GM18861 (cell line): ENCODE data around the gene COL5A1.

Experiments used
- ATAC-seq: cut with Tn5 transposase; IDR thresholded peaks from one replicate; pipeline ENCODE4 v1.9.1; 2021; ENCODE audit not compliant: unreplicated experiment

COL5A1 gene

DNA sequence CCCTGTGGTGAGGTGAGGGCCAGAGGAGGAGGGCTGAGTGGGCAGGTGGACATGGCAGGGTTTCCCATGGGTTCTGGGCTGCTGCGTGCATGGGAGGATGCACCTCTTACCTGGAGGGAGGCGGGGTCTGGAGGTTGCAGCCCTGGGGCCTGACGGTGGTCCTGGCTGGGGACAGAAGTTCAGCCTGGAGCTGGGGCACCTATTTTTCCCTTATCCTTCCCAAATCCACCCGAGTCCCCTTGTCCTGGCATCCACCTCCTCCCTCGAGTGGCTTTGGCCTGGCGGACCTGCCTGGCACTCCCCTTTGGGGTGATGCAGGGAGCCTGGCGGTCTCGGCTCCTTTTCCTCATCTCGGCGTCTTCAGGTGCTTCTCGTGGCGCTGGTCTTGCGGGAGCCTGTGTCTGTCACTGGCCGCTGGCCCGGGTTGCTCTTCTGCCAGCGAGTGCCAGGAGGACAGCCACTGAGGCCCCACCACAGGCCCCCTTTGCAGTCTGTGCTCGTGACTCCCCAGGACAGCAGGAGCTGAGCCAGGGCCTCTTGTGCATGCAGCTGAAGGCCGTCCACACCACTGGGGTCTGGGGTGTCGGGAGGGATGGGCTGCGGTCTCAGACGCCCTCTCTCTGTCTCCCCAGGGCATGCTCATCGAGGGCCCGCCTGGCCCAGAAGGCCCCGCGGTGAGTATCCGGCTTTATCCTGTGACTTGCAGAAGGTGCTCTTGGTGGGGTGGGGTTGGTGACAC, 96.4 kb downstream of the COL5A1 start:
- ATAC-seq: no peak

DNA sequence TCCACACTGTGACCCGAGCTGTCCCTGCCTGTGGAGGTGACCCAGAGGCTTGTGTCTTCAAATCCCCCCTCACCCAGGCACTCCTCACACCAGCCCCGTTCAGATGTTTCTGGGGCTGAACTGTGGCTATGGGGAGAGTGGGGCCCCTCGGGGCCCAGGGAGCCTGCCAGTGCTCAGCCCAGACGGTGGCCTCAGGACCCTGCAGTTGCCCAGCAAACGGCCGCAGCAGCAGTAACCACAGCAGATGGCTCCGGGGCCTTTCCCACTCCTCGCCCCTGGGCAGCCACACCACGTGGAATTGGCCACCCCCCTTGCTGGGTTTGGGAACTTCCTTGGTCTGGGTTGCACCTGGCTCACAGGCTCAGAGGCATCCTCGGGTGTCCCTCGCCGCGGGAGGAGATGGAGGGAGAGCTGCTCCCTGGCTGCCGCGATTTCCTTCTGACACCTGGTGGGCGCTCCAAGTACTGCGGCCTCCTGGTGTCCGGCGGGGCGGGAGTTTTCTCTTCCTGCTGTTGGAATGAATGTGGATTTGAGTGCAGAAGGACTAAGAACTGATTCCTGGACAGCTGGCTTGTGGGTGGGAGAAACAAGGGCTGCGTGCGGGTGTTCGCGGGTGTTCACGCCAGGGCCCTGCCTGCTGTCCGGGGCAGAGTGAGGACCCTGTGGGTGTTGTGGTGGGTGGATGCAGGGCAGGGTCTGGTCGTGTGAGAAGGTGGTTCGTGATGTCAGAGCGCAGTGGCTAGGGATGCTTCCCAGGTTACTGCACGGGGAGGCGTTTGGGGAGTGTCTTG, 97.5 kb downstream of the COL5A1 start:
- no peak for ATAC-seq

DNA sequence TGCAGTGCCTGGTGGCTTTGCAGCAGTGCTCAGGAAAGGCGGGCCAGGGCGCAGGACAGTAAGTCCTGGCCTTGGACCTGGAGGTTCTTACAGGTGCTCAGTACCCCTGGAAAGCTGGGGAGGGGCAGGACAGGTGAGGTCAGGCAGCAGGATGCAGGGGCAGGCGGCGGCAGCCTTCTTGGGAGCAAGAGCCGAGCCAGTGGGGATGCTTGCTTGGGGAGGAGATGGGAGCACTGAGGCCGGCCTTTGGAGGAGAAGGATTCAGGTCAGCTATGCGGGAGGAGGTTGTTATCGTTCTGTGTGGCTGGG, 98.0 kb downstream of the COL5A1 start:
- no peak for ATAC-seq

DNA sequence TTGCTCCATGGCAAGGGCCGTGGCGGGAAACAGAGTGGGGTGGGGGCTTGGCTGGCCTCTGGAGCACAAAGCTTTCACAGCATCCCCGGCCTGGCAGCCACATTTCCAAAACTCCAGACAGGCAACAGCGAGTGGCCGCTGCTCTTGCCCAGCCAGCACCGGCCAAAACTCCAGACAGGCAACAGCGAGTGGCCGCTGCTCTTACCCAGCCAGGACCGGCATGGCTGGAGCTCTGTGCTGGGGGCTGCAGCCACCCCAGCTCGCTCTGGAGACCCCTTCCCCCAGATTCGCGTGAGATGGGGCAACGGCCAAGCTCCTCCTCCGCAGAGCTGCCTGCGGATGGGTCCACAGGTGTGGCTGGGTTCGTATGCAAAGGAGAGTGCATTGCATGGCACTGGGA, 98.5 kb downstream of the COL5A1 start:
- no peak for ATAC-seq

DNA sequence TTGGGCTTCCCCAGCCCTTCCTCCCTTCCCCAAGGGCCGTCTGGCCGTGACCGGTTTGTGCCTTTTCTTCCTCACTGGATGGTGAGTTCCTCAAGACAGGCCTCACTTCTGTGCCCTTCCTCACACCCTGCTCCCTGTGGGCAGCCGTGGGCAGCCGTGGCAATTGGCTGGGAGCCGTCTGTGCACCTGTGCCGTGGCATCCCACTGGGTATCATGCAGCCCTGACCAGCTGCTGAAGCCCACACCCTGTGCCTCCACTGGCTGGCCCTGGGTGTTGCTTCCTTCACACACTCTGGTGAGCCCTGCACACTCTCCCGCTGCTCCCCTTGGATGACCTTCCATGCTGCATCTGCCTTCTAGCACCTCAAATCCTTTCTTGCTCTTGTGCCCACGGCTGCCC, 100.2 kb downstream of the COL5A1 start:
- ATAC-seq: no peak

DNA sequence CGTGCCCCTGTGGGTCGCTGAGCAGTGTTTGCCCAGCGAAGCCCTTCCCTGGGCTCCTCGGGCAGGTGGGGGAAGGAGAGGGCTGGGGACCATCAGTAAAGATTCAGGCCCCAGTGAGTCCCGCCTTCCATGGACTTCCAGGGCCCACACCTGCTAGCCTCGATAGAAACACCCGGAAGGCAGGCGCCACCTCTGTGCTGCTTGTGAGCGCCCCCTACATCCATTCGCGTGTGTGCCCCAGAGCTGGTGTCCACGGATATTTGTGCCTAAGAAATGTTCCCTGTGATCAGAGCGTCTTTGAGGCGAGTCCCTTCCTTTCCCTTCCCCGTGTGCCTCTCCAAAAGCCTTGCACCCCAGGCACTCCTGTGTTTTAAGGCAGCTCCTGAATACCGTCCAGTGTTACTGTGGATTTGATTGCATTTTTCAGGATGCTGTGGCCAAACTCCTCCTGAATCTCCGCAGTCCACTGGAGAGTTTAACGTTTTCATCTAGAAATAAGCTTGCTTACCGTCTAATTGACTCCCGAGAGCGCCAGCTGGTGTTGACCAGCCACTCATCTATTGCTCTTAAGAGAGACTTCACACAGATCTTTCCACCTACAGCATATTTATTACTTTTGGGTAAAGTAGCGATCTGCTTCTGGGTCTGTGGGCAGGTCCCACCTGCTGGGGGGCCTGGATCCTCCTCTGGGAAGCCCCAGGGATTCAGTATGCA, 101.4 kb downstream of the COL5A1 start:
- ATAC-seq: no peak

DNA sequence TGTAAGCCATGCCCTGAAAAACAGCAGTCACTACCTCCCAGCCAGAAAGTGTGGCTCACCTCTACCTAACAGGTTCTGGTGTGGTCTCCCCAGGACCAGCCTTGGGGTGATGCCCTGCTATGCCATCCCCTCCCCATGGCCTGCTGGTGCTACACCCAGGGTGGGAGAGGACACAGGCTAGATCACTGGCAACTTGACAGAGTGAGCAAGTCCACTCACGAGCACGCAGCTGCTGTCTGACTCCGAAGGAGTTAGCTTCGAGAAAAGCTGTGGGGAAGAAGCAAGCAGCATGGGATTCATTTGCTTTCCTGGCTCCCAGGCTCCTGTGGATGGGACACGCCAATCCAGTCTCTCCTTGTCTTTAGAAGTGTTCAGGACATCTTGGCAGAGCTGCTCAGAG, 102.2 kb downstream of the COL5A1 start:
- ATAC-seq: no peak

DNA sequence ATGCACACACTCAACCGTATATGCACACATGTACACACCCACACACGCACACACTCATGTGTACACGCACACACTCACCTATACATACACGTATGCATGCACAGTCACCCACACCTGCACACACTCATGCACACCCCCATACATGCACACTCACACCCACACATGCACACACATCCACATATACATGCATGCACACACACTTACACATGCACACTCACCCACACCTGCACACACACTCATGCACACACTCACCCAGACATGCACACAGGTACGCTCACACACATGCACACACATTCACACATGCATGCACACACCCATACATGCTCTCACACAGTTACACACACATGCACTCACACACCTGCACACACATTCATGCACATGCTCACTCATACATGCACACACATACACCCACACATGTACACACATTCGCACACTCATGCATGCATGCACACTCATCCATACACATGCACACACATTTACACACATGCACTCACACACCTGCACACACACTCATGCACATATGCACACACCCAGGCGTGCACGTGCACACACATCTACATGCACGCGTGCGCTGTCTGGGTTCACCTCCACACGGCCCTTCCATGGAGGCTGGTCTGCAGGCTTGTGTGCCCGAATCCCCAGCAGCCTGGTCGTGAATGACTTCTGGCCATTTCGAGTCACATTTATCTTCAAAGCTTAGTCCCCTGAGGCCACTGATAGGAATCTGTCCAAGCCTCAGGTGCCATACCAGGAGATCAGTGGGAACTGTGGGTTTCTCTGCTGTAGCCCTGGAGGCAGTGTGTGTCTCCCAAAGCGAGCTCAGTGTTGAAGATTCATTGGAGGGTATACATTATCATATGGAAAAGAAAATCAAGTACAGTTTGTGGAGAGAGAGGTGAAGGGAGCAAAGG, 103.0 kb downstream of the COL5A1 start:
- no peak for ATAC-seq

DNA sequence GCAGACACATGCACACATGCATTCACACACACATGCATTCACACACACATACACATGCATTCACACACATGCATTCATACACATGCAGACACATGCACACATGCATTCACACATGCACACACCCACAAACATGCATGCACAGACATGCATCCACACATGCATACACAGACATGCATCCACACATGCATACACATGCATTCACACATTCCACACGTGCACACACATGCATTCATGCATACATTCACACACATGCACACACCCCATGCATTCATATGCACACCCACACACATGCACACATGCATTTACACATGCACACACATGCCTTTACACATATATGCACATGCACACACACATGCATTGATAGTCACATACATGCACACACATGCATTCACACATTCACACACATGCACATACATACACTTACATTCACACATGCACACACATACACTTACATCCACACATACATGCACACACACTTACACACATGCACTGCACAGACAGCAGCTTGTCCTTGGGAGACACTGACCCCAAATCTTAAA, 106.4 kb downstream of the COL5A1 start:
- no peak for ATAC-seq

DNA sequence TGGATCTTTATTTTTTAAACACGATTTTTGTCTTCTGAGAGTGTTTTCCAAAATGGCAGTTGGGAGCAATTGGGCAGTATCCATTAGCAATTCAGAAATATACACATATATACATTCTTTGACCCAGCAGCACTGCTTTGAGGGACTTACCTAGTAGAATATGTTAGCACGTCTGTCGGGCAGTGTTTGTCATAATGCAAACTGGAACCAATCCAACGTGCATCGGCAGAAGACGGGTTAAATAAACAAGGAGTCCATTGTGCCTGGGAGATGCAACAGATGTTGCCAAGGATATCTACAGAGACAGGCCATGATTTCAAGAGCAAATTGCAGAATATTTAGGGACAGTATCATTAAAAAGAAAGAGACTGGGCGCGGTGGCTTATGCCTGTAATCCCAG, 107.0 kb downstream of the COL5A1 start:
- ATAC-seq: no peak

DNA sequence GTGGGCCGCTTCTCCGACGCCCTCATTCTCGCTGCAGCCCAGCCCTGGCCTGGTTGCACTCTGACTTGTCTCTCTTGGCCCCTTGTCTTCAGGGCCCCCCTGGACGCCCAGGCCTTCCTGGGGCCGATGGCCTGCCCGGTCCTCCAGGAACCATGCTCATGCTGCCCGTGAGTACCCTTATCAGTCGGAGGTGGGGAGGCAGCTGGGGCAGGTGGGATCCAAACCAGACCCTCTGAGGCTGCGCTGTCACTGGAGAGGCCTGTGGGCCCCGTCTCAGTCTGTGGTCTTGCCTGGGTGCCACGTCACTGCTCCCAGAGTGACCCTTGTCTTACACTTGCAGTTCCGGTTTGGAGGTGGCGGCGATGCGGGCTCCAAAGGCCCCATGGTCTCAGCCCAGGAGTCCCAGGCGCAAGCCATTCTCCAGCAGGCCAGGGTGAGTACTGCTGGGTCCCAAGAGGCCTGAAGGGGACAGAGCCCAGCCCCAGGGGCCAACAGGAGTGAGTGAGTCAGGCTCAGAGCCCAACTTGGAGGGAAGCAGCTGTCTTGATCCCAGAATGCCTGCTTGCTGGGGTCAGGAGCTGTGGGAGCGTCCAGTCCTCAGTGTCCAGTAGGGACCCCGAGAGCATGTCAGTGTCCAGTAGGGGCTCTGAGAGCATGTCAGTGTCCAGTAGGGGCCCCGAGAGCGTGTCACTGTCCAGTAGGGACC, 109.0 kb downstream of the COL5A1 start:
- ATAC-seq: no peak

DNA sequence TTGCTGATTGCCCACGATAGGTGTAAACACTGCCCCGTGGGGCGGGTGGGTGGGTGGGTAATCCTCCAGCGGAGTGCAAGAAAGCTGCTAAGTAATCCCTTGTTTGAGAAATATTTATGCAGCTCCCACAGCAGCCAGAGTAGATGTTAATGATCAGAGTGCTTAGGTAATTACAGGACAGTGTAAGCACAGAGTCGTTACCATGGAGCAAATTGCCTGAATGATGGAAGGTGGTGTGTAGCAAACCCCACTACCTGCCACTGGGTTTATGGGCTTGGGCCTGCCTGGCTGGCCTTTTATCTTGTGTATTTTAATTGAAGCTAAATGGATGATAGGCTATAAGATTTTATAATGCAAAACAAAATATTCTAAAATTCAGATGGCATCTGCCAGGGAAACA, 110.0 kb downstream of the COL5A1 start:
- no peak for ATAC-seq

DNA sequence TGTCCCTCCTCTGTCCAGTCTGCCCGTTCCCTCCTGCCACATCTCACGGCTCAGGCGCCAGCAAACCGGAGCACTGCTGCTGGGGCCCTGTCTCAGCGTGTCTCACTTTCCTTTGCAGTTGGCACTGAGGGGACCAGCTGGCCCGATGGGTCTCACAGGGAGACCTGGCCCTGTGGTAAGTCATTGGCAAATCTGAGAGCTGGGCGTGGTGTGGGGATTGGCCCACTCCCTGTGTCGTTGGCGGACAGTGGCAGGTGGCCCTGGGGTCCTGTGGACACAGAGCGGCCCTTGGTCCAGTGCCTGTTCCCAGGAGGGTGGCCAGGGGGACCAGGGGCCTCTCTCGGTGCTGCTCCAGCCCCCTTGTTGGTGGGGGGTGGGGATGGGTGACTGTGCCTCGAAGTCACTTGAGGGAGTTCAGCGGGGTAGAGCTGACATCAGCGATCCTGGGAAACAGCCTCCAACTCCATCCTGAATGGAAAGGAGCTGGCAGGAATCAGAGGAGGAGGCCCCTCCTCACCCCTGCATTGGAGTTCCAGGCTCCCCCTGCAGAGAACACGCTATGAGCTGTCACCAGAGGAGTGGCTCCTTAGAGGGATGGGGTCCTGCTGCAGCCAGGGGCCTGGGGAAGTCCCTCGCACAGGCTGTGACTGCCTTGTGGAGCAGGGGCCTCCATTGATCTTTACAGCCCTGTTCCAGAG, 111.0 kb downstream of the COL5A1 start:
- ATAC-seq: no peak

DNA sequence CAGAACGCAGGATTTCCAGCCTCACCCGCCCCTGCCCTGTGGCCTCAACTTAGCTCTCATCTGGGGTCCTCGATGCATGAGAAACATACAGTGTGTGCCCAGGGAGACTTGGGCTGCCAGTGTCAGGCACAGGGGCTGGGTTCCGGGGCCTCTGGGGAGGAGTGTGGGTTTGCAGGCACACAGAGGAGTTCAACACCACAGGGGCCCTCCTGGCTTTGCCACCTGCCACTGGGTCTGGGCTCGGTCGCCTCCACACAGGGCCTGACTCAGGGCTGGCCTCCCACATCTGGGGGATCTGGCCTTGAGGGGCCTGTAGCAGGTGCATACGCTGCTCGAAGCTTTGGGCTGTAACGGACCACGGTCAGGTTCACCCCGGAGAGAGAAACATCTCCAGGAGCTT, 111.6 kb downstream of the COL5A1 start:
- ATAC-seq: no peak

DNA sequence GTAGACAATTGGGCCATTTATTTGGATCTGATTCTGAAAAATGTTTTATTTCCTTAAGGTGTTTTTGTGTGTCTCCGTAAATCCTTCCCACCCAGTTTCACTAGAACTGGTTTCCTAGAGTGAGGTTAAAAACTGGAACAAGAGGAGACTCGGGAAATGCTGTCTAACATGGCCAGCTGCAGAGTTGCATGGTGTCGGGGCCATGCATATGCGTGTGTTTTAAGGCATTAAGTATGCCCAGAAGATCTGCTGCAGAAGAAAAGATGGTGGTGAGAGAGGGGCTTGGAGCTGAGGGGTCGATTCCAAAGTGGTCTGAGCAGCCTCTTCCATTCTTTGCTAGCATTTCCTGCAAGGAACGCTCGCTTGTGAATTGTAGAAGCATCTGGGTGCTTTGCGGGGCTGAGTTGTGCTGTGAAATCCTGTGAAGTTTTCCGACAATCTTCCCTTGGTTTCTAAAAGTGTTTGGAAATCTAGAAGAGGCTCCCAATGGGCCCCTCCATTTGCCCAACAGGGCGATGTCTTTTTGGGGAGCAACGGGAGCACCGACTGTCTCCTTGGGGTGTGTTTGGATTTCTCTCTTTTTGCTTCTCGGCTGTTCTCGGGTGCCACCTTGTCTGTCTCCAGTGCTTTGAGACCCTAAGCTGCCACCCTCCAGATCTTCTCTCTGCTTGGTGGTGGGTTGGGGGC, 113.8 kb downstream of the COL5A1 start:
- ATAC-seq: no peak

DNA sequence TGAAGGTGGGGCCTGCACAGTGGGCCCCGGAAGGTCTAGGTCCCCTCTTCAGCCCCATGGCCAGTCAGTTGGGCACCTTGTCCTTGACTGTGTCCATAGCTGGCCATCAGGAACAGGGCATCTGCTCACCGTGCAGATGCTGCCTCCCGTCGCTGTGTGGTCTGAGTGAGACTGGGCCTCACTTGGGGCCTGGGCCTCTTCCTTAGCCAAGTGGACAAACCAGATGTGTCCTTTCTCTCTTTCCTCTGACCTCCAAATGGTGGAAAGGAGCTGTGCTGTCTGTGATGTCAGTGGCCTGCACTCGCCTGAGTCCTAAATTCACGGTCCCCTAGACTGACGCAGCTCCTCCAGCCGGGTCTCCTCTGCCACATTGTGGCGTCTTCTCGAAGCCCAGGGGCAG, 114.5 kb downstream of the COL5A1 start:
- no peak for ATAC-seq

DNA sequence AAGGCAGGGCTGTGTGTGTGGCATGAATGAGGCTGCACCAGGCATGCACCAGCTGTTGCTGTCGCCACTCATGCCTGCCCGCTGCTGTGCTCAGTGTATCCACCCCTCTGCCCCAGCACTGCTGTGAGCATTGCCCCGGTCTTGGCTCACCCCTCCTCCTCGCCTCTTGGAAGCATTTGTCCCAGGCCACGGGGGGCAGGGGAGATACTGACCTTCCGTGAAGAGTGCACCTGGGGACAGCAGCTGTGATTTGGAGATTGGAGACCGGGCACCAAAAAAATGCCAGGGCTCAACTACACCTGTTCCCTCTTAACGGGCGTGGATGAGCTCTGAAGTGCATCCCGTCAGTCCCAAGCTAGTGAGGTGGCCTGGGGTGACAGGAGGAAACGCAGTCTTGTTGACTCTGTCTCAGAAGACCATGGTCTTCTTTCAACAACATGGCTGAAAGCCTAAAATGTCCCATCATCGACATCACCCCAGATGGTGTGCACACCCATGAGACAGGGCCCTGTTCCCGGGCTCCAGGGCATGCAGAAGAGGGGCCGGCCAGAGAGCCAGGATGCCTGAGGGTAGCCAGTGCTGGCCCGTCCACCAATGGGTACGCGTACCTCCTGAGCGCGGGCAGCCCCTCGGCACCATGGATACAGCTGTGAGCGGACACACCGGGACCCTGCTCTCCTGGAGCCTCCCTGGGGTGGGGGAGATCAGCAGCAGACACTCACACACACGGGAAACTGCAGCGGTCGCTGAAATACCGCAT, 115.8 kb downstream of the COL5A1 start:
- no peak for ATAC-seq

DNA sequence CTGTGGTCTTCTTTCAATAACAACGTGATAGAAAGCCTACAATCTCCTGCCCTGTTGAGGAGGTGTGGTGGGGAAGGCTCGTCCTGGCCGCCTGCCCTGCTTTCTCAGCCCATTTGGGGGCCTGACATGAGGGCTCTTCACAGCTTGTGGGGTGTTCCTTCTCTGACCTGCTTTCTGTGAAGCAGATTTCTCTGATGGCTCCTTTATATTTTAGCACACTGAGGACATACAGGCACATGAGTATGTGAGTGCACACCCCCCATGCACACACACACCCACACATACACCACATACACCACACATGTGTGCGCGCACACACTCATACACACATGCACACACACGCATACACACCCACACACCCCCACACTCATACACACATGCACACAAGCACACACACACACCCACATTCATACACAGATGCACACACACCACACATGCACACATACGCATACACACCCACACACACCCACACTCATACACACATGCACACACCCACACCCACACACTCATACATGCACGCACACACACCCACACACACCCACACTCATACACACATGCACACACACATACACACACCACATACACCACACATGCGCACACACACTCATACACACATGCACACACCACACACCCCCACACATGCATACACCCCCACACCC, 117.5 kb downstream of the COL5A1 start:
- no peak for ATAC-seq
